HG03469 (cell line): ENCODE results near the gene TTC4.

ENCODE experiments used
- ATAC-seq: cut with Tn5 transposase; IDR thresholded peaks from one replicate; pipeline ENCODE4 v1.9.1; 2021; ENCODE audit warnings: mild to moderate bottlenecking, moderate library complexity, moderate number of reproducible peaks; ENCODE audit not compliant: unreplicated experiment

TTC4 gene

GRCh38 chr1:54703471-54703870, 12.2 kb upstream of the TTC4 start:
- no peak for ATAC-seq

GRCh38 chr1:54705153-54705552, 10.5 kb upstream of the TTC4 start:
- no peak for ATAC-seq

- no peak for ATAC-seq
These were observed 9.2 kb upstream of the TTC4 start for GRCh38 chr1:54706419-54706818.

GRCh38 chr1:54708385-54708784, 7.3 kb upstream of the TTC4 start:
- ATAC-seq, result no peak

- no peak for ATAC-seq
These were observed 5.9 kb upstream of the TTC4 start for GRCh38 chr1:54709547-54710292.

- no peak for ATAC-seq
These were observed 5.2 kb upstream of the TTC4 start for GRCh38 chr1:54710434-54710833.

- no peak for ATAC-seq
These were observed 4.8 kb upstream of the TTC4 start for GRCh38 chr1:54710841-54711240.

- ATAC-seq, result no peak
These were observed 4.1 kb upstream of the TTC4 start for GRCh38 chr1:54711536-54711935.

GRCh38 chr1:54714881-54715492, 674 bp upstream of the TTC4 start:
- ATAC-seq, result no peak

GRCh38 chr1:54716299-54717047, 812 bp downstream of the TTC4 start:
- no peak for ATAC-seq

GRCh38 chr1:54721719-54722118, 6.1 kb downstream of the TTC4 start:
- no peak for ATAC-seq

- no peak for ATAC-seq
These were observed 8.3 kb downstream of the TTC4 start for GRCh38 chr1:54723985-54724384.

- ATAC-seq, result no peak
These were observed 9.1 kb downstream of the TTC4 start for GRCh38 chr1:54724771-54725170.

GRCh38 chr1:54728027-54728426, 12.4 kb downstream of the TTC4 start:
- no peak for ATAC-seq

GRCh38 chr1:54736685-54737084, 21.0 kb downstream of the TTC4 start:
- no peak for ATAC-seq

- no peak for ATAC-seq
These were observed 22.6 kb downstream of the TTC4 start for GRCh38 chr1:54738244-54738643.

GRCh38 chr1:54741531-54741930, 25.9 kb downstream of the TTC4 start:
- ATAC-seq, result no peak

GRCh38 chr1:54742282-54742681, 26.6 kb downstream of the TTC4 start:
- no peak for ATAC-seq

- ATAC-seq, result no peak
These were observed 28.0 kb downstream of the TTC4 start for GRCh38 chr1:54743416-54744226.

GRCh38 chr1:54744696-54745095, 29.0 kb downstream of the TTC4 start:
- ATAC-seq, result no peak

- no peak for ATAC-seq
These were observed 29.6 kb downstream of the TTC4 start for GRCh38 chr1:54745274-54745673.
